ENCODE results near the gene LCNL1.

LCNL1 gene

DNA sequence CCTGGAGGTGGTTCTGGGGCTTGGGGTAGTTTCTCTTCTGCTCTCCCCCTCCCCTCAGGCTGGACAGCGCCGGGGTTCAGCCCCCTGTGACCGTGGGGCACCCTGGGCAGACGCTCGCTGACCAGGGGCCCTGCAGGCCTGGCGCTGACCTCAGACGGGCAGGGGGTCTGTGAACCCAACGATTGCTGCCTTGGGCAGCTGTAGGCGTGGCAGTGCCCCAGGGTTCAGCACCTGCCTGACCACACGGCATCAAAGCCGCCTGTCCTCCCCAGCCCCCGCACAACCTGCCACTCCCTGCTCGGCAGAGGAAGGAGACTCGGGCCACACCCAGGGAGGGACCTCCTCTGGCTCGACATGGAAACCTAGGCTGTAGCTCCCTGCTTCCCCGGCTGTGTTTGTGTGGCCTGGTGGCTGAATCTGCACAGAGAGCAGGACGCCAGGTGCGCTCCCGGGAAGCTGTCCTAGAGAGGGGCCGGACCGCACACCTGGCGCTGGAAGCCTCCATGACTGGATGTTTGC, 18.6 kb upstream of the LCNL1 start:
- Histone ChIP-seq H3K36me3 (ENCODE audit: control insufficient read depth, insufficient read depth, low read length) (no peaks in the 10 kb centered on the region), H3K4me1 (ENCODE audit: control insufficient read depth, insufficient read depth, low read length) (peaks cover 11% of the 10 kb centered on the region), H3K4me3 (ENCODE audit: low read length) (peak overlapping the region; percentile 17), H3K9me3 (ENCODE audit: control insufficient read depth, low read length) (no peaks in the 10 kb centered on the region), H3K27me3 (ENCODE audit: control insufficient read depth, insufficient read depth, low read length) (peaks cover 6% of the 10 kb centered on the region), H3K9ac (ENCODE audit: low read length) (peak overlapping the region; percentile 41)

DNA sequence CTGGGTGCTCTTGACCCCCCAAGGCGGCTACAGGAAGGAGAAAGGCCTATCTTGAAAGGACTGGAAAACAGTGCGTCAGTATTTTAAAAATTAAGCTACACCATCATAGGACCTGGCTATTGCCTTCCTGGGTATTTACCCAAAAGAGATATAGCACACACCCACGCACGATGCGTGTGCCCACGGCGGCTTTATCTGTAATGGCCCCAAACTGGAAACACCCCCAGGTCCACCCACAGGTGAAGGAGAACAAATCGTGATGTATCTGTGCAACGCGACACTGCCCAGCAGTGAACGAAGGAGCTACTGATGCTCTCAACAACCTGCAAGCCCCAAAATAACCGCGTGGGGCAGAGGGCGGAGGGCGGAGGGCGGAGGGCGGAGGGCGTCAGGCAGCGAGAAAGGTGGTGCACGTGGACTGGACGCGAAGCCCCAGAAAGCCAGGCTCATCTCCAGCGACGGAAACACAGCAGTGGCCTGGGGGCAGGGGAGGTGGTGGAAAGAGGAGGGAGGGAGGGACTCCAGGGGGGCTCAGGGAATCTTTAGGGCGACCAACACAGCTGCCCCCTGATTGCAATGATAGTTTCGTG, 17.9 kb upstream of the LCNL1 start:
- Histone ChIP-seq H3K9ac (ENCODE audit: low read length) (peak overlapping the region; percentile 41), H3K36me3 (ENCODE audit: control insufficient read depth, insufficient read depth, low read length) (no peaks in the 10 kb centered on the region), H3K9me3 (ENCODE audit: control insufficient read depth, low read length) (no peaks in the 10 kb centered on the region), H3K4me1 (ENCODE audit: control insufficient read depth, insufficient read depth, low read length) (peaks cover 11% of the 10 kb centered on the region), H3K4me3 (ENCODE audit: low read length) (peak overlapping the region; percentile 17), H3K27me3 (ENCODE audit: control insufficient read depth, insufficient read depth, low read length) (peaks cover 6% of the 10 kb centered on the region)

DNA sequence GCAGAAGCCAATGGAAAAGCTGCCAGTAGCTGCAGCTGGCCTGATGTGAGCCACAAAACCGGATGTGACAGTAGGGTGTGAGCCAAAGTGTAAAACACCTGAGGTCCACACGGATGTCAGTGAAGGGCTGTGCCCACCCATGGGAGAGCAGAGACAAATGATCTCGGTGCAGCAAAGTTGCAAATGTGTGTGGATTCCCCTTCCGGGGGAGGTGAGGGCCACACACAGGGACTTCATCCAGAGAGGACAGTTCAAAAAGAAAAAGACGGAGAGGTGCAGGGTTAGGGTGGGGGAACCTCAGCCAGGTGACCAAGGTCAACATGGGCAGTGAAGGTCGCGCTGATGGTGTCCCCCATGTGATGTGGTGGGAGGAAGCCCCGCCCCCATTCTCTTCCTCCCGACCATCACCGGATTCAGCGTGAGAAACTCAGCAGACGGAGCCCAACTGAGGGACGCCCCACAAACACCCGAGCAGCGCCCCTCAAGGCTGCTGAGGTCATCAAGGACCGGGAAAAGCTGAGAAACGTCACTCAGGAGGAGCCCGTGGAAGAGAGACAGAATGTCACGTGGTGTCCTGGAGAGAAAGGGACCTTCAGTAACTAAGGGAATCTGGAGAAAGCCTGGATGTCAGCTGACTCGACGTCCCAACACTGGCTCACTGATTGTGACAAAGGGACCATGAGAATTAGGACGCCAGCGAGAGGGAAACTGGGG, 16.9 kb upstream of the LCNL1 start:
- no peak overlapping the region for H3K9ac ChIP-seq (ENCODE audit: low read length)
- H3K36me3 ChIP-seq (ENCODE audit: control insufficient read depth, insufficient read depth, low read length) = no peaks in the 10 kb centered on the region
- H3K4me1 ChIP-seq (ENCODE audit: control insufficient read depth, insufficient read depth, low read length) = peaks cover 11% of the 10 kb centered on the region
- no peak overlapping the region for H3K4me3 ChIP-seq (ENCODE audit: low read length)
- H3K27me3 ChIP-seq (ENCODE audit: control insufficient read depth, insufficient read depth, low read length) = peaks cover 11% of the 10 kb centered on the region
- no peaks in the 10 kb centered on the region for H3K9me3 ChIP-seq (ENCODE audit: control insufficient read depth, low read length)

DNA sequence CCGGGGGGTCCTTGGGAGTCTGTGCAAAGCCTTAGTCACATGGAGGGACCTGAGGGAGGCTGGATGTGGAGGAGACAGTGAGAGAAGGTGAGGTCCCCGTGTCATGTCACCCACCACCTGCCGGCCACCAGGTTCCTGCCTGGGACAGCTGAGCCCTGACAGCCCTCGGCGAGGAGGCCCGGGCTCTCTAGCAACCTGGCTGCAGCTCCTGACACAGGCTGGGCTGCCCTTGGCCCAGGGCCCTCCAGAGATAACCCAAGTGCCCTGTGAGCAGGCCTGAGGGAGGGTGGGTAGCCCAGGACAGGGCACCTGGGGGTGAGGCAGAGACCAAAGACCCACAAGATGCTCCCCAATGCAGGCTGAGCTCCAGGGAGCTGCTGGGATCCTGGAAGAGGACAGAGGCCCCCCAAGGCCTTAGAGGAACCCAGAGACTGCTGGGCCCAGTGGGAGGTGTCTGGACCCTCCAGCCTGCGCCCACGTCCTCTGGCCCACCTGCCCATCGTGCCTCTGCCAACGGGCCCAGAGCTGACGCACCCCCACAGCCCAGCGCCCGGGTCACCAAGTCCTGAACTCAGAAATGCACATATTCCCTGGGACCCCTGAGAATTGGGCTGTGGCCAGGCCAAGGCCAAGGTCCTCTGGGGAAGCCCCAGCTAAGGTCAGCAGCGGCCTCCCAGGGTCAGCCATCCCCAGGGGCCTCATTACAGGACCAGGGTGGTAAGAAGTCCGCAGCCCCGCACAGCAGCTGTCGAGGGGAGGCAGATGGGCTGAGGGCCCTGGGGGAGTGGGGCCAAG, 14.3 kb upstream of the LCNL1 start:
- Histone ChIP-seq H3K9me3 (ENCODE audit: control insufficient read depth, low read length) (no peaks in the 10 kb centered on the region), H3K27me3 (ENCODE audit: control insufficient read depth, insufficient read depth, low read length) (peaks cover 11% of the 10 kb centered on the region), H3K36me3 (ENCODE audit: control insufficient read depth, insufficient read depth, low read length) (no peaks in the 10 kb centered on the region), H3K4me3 (ENCODE audit: low read length) (no peak overlapping the region), H3K4me1 (ENCODE audit: control insufficient read depth, insufficient read depth, low read length) (peaks cover 11% of the 10 kb centered on the region), H3K9ac (ENCODE audit: low read length) (no peak overlapping the region)

DNA sequence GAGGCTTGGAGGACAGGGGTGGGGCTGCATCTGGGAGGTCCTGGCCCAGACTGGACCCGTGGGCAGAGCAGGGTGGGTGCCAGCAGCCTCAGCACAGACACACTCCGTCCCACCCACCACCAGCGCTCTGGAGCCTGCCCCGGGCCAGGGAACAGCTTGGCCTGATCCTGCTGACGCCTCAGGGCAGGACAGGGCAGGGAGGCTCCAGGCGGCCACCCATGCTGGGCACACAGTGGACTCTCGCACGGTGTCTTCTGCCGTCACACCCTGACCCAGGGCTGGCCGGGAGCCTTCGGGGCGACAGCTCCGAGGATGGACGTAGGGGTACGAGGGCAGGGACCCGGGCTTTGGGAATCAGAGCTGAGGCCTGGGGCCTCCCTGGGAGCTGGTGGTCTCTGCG, 13.6 kb upstream of the LCNL1 start:
- Histone ChIP-seq H3K27me3 (ENCODE audit: control insufficient read depth, insufficient read depth, low read length) (peaks cover 11% of the 10 kb centered on the region), H3K4me1 (ENCODE audit: control insufficient read depth, insufficient read depth, low read length) (peaks cover 8% of the 10 kb centered on the region), H3K36me3 (ENCODE audit: control insufficient read depth, insufficient read depth, low read length) (no peaks in the 10 kb centered on the region), H3K9ac (ENCODE audit: low read length) (no peak overlapping the region), H3K9me3 (ENCODE audit: control insufficient read depth, low read length) (no peaks in the 10 kb centered on the region), H3K4me3 (ENCODE audit: low read length) (no peak overlapping the region)

DNA sequence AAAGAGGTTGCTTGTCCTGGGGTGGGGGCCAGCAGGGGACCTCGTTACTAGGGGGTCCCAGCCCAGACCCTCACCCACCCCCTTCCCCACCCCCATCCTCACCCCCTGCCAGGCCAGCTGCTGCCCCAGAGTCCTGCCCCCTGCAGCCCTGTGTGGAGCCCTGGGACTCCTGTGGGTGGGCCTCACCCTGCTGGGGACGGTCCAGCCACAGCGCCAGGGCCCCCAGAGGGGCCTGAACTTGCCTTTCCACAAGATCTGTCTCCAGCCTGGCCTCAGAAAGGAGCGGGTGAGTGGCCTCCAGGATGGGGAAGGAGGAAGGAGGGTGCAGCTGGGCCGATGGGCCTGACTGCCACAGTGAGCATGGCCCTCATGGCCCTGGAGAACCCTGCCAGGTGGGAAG, 13.0 kb upstream of the LCNL1 start:
- no peaks in the 10 kb centered on the region for H3K36me3 ChIP-seq (ENCODE audit: control insufficient read depth, insufficient read depth, low read length)
- H3K4me3 ChIP-seq (ENCODE audit: low read length) = no peak overlapping the region
- H3K9ac ChIP-seq (ENCODE audit: low read length) = no peak overlapping the region
- H3K9me3 ChIP-seq (ENCODE audit: control insufficient read depth, low read length) = no peaks in the 10 kb centered on the region
- peaks cover 2% of the 10 kb centered on the region for H3K4me1 ChIP-seq (ENCODE audit: control insufficient read depth, insufficient read depth, low read length)
- peaks cover 11% of the 10 kb centered on the region for H3K27me3 ChIP-seq (ENCODE audit: control insufficient read depth, insufficient read depth, low read length)

DNA sequence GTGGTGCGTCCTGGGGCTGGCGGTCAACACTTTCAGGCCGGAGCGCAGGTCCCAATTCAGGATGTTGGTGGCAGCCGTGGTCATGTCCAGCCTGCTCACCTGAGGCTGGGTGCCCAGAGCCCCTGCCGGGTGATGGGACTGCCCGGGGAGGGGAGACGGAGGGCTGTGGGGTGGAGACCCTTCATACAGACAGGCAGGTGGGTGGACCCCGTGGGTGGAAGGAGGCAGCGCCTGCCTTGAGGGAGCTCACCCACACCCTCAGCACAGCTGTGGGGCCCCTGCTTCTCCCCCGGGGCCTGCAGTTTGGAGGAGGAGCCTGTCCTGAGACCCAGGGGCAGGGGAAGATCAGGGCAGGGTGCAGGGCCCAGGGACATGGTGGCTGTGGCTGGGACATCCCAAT, 12.4 kb upstream of the LCNL1 start:
- peaks cover 6% of the 10 kb centered on the region for H3K4me1 ChIP-seq (ENCODE audit: control insufficient read depth, insufficient read depth, low read length)
- no peak overlapping the region for H3K9ac ChIP-seq (ENCODE audit: low read length)
- H3K4me3 ChIP-seq (ENCODE audit: low read length) = no peak overlapping the region
- no peaks in the 10 kb centered on the region for H3K36me3 ChIP-seq (ENCODE audit: control insufficient read depth, insufficient read depth, low read length)
- peaks cover 11% of the 10 kb centered on the region for H3K27me3 ChIP-seq (ENCODE audit: control insufficient read depth, insufficient read depth, low read length)
- H3K9me3 ChIP-seq (ENCODE audit: control insufficient read depth, low read length) = no peaks in the 10 kb centered on the region

DNA sequence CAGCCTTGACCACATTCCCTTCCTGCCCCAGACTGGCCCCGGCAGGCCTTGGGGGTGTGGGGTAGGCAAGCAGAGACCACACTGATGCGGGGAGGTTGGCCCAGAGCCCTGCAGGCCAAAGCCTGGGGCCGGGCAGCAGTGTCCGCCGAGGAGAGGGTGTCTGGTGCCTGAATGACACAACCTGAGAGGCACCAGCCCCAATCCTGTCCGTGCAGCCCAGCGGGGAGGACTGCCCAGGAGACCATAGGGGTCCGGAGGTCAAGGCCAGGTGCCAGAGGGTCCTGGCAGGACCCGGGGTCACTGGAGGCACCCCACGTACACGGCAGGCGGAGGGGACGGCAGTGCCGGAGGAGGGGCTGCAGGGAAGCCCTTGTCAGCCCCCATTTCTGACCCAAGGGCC, 11.0 kb upstream of the LCNL1 start:
- peaks cover 5% of the 10 kb centered on the region for H3K27me3 ChIP-seq (ENCODE audit: control insufficient read depth, insufficient read depth, low read length)
- no peak overlapping the region for H3K9ac ChIP-seq (ENCODE audit: low read length)
- no peaks in the 10 kb centered on the region for H3K36me3 ChIP-seq (ENCODE audit: control insufficient read depth, insufficient read depth, low read length)
- H3K9me3 ChIP-seq (ENCODE audit: control insufficient read depth, low read length) = no peaks in the 10 kb centered on the region
- peaks cover 13% of the 10 kb centered on the region for H3K4me1 ChIP-seq (ENCODE audit: control insufficient read depth, insufficient read depth, low read length)
- no peak overlapping the region for H3K4me3 ChIP-seq (ENCODE audit: low read length)

DNA sequence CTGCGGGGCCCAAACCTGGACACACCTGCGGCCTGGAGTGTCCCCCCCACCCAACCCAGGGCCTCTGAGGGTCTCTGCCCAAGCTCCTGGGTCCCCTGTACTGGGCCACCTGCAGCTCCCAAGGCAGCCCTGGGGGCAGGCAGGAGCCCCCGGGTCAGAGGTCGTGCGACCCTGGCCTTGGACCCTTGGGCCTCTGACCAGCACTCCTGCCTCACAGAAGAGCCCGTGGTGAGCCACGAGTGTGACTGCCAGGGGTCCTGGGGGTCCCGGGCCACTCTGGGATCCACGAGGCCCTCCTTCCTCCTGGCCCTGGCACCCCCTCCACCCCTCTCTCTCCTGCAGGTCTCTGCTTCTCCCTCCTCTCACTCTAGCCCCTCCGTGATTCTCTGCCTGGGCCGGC, 10.5 kb upstream of the LCNL1 start:
- Histone ChIP-seq H3K9ac (ENCODE audit: low read length) (no peak overlapping the region), H3K4me3 (ENCODE audit: low read length) (no peak overlapping the region), H3K9me3 (ENCODE audit: control insufficient read depth, low read length) (no peaks in the 10 kb centered on the region), H3K4me1 (ENCODE audit: control insufficient read depth, insufficient read depth, low read length) (peaks cover 13% of the 10 kb centered on the region), H3K36me3 (ENCODE audit: control insufficient read depth, insufficient read depth, low read length) (no peaks in the 10 kb centered on the region), H3K27me3 (ENCODE audit: control insufficient read depth, insufficient read depth, low read length) (peaks cover 5% of the 10 kb centered on the region)

DNA sequence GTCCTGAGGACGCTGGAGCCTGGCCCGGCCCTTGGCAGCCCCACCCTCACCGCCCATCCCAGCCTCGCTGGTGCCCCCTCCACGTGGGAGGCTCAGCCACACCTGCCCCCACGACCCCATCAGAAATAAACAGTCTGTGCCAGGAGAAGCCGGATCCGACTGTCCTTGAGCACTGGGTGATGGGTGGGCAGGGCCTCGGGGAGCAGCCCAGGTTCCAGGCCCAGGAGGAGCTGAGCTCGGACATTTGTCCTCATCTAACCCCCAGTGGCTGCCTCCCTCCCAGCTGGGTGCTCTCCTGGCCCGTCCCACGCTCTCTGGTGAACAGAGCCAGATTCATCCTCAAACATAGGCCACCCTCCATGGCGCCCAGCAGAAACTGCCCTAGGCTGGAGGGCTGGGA, 10.1 kb upstream of the LCNL1 start:
- Histone ChIP-seq H3K9ac (ENCODE audit: low read length) (no peak overlapping the region), H3K36me3 (ENCODE audit: control insufficient read depth, insufficient read depth, low read length) (no peaks in the 10 kb centered on the region), H3K27me3 (ENCODE audit: control insufficient read depth, insufficient read depth, low read length) (peaks cover 5% of the 10 kb centered on the region), H3K4me3 (ENCODE audit: low read length) (no peak overlapping the region), H3K9me3 (ENCODE audit: control insufficient read depth, low read length) (no peaks in the 10 kb centered on the region), H3K4me1 (ENCODE audit: control insufficient read depth, insufficient read depth, low read length) (peaks cover 16% of the 10 kb centered on the region)

DNA sequence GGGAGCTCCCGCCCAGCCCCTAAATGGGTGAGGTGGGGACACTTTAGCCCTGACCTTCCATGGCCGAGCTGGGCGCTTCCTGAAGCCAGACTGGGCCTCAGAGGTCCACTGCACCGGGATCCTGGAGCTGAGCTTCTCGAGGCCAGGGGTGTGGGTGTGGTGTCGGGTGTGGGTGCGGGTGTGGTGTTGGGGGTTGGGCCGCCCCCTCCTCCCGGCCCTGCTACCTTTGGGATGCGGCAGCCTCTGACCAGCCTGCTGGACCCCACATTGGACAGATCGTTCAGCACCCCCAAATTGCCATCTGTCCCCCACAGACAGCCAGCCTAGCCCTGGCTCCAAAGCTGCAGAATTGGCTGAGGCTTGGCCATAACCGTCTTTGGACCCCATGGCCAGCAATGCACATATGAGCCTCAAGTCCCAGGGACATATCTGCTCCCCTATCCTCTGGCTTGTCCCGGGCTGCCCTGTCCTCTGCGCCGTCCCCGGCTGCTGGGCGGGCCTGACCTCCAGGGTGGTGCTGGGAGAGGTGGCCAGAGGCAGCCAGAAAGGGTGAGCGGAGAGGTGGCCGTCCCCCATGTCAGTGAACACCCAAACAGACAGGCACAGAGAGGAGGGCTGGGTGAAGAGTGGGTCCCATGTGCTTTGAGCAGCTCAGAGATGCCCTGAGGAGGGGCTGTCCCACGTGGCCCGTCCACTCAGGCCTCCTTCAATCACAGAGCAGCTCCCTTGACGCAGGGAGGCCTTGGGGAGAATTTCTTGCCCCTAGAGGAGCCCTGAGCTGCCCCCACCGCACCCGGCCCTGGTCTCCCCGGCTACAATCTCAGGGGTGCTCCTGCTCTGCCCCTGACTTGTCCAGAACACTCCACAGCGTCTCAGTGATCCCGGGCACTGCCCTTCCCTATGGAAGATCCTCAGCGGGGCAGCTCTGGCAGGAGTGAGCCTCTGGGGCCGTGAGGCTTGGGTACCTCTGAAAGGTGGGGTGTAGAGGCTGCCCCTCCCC, 8.9 kb upstream of the LCNL1 start:
- H3K27me3 ChIP-seq (ENCODE audit: control insufficient read depth, insufficient read depth, low read length) = peaks cover 5% of the 10 kb centered on the region
- no peak overlapping the region for H3K4me3 ChIP-seq (ENCODE audit: low read length)

More for the DNA sequence above, 8.9 kb upstream of the LCNL1 start:
- Histone ChIP-seq H3K9ac (ENCODE audit: low read length) (no peak overlapping the region), H3K4me1 (ENCODE audit: control insufficient read depth, insufficient read depth, low read length) (peaks cover 19% of the 10 kb centered on the region), H3K9me3 (ENCODE audit: control insufficient read depth, low read length) (no peaks in the 10 kb centered on the region), H3K36me3 (ENCODE audit: control insufficient read depth, insufficient read depth, low read length) (no peaks in the 10 kb centered on the region)
